Chondrocyte (in vitro differentiated cells): ENCODE data around the gene PPP4R4. TPM values are rescaled to one million over a fixed set of nuclear protein-coding genes. Genes with fewer than 3 reads are reported as not detected.

Experiments
- DNase-seq: peaks from one replicate; pipeline ENCODE4 v3.0.0; 2021; ENCODE audit warnings: mixed read lengths, low spot score
- H3K27ac Mint-ChIP-seq: one replicate; pipeline ENCODE4 v1.8.0; 2021; ENCODE audit warnings: mild to moderate bottlenecking, moderate library complexity, mixed read lengths; ENCODE audit not compliant: unreplicated experiment
- H3K27me3 Mint-ChIP-seq: 2 replicates; pipeline ENCODE4 v1.8.0; 2021; ENCODE audit warnings: low read depth, mixed read lengths
- H3K36me3 Mint-ChIP-seq: 2 replicates; pipeline ENCODE4 v1.8.0; 2021; ENCODE audit warnings: low read depth, mixed read lengths
- H3K4me1 Mint-ChIP-seq: 2 replicates; pipeline ENCODE4 v1.8.0; 2021; ENCODE audit warnings: low read depth, mild to moderate bottlenecking, mixed read lengths
- H3K4me3 Mint-ChIP-seq: one replicate; pipeline ENCODE4 v1.8.0; 2021; ENCODE audit warnings: mild to moderate bottlenecking, moderate library complexity, mixed read lengths; ENCODE audit not compliant: unreplicated experiment
- H3K9me3 Mint-ChIP-seq: 2 replicates; pipeline ENCODE4 v1.8.0; 2021; ENCODE audit warnings: low read depth, mixed read lengths
- total RNA-seq: library from RNA; stranded (reverse); gene quantifications from 3 replicates; pipeline ENCODE4 v1.2.1, GENCODE V29; 2021
- TF ChIP-seq, protein P1 (sequence below): fragments of 200-600 bp; sonication (generic); IDR thresholded peaks from 2 replicates; pipeline ENCODE4 v1.5.0; 2021; ENCODE audit warnings: antibody characterized with exemption, mild to moderate bottlenecking, moderate library complexity

Gene PPP4R4
- total RNA-seq, 1 donor from 2014 or later: 0.22 TPM

DNA sequence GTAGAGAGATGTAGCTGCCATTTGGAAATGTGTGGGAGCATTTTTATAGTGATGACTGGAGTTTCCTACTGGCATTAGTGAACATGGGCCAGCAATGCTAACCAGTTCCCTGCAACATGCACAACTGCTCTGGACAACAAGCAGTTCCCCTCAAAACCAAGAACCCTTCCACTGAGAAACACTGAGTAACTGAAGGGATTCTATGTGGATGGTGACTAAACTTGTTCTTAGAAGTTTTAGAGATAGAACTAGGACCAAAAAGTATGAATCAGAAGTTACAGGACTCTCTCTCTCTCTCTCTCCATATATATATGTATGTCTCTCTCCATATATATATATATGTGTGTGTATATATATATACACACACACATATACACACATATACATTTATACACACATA is 111.0 kb downstream of the PPP4R4 start:
- Mint-ChIP-seq H3K4me1 (no peaks in the 10 kb centered on the region), H3K27ac (no peak overlapping the region), H3K9me3 (no peaks in the 10 kb centered on the region), H3K36me3 (no peaks in the 10 kb centered on the region), H3K27me3 (peaks cover 12% of the 10 kb centered on the region), H3K4me3 (no peak overlapping the region)
- no peak for DNase-seq
- TF ChIP-seq, protein P1, sequence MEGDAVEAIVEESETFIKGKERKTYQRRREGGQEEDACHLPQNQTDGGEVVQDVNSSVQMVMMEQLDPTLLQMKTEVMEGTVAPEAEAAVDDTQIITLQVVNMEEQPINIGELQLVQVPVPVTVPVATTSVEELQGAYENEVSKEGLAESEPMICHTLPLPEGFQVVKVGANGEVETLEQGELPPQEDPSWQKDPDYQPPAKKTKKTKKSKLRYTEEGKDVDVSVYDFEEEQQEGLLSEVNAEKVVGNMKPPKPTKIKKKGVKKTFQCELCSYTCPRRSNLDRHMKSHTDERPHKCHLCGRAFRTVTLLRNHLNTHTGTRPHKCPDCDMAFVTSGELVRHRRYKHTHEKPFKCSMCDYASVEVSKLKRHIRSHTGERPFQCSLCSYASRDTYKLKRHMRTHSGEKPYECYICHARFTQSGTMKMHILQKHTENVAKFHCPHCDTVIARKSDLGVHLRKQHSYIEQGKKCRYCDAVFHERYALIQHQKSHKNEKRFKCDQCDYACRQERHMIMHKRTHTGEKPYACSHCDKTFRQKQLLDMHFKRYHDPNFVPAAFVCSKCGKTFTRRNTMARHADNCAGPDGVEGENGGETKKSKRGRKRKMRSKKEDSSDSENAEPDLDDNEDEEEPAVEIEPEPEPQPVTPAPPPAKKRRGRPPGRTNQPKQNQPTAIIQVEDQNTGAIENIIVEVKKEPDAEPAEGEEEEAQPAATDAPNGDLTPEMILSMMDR: no peak

- no peak for DNase-seq
- H3K4me1 Mint-ChIP-seq: no peaks in the 10 kb centered on the region
- TF ChIP-seq, protein P1: no peak
- H3K27me3 Mint-ChIP-seq: peaks cover 12% of the 10 kb centered on the region
- no peak overlapping the region for H3K4me3 Mint-ChIP-seq
- H3K9me3 Mint-ChIP-seq: no peaks in the 10 kb centered on the region
- H3K36me3 Mint-ChIP-seq: no peaks in the 10 kb centered on the region
- H3K27ac Mint-ChIP-seq: no peak overlapping the region
Observed at GRCh38 chr14:94288610-94289465, 114.7 kb downstream of the PPP4R4 start.

DNA sequence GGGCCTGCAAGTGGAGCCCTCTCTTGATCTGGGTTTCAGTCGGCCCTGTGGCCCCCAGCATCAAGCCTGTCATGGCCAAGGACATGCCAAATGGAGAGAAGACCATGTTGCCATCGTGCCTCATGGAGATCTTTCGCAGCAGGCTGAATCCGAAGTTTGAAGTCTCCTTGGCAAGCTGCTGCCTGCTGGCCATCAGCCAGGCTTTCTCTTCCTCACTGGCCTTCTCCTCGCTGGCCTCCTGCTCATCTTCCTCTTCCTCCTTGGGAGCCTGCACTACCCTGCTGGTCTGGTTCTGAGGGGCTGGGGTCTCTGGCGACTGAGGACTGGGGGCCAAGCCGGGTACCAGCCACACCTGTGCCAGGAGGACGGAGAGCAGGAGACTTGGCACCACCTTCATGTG is 116.1 kb downstream of the PPP4R4 start:
- Mint-ChIP-seq H3K36me3 (no peaks in the 10 kb centered on the region), H3K27ac (no peak overlapping the region), H3K9me3 (no peaks in the 10 kb centered on the region), H3K27me3 (peaks cover 12% of the 10 kb centered on the region), H3K4me3 (no peak overlapping the region), H3K4me1 (no peaks in the 10 kb centered on the region)
- TF ChIP-seq, protein P1: no peak
- DNase-seq: no peak

- Mint-ChIP-seq H3K9me3 (no peaks in the 10 kb centered on the region), H3K27me3 (peaks cover 12% of the 10 kb centered on the region), H3K36me3 (no peaks in the 10 kb centered on the region), H3K4me3 (no peak overlapping the region), H3K27ac (no peak overlapping the region), H3K4me1 (no peaks in the 10 kb centered on the region)
- no peak for DNase-seq
- TF ChIP-seq, protein P1: no peak
Observed at GRCh38 chr14:94291159-94291905, 117.2 kb downstream of the PPP4R4 start.

GRCh38 chr14:94291906-94292525 is 117.9 kb downstream of the PPP4R4 start:
- Mint-ChIP-seq H3K4me3 (no peak overlapping the region), H3K4me1 (no peaks in the 10 kb centered on the region), H3K27me3 (peaks cover 11% of the 10 kb centered on the region), H3K9me3 (no peaks in the 10 kb centered on the region), H3K27ac (no peak overlapping the region), H3K36me3 (no peaks in the 10 kb centered on the region)
- TF ChIP-seq, protein P1: no peak
- DNase-seq: no peak
